PC-3 (cell line): ENCODE data around the gene EPHA7.

Experiments
- CTCF ChIP-seq: fragments of 300-600 bp; sonication (generic); conservative IDR thresholded peaks from 2 replicates; pipeline ENCODE4 v1.5.1; 2017; ENCODE audit warnings: antibody characterized with exemption, low read depth, mild to moderate bottlenecking, low read length
- EZH2 ChIP-seq: fragments of 300-600 bp; sonication (generic); IDR thresholded peaks from one replicate; pipeline ENCODE4 v1.6.1; 2017; ENCODE audit warnings: antibody characterized with exemption, mild to moderate bottlenecking, low read length; ENCODE audit not compliant: unreplicated experiment
- EZH2phosphoT487 ChIP-seq: fragments of 300-600 bp; sonication (generic); IDR thresholded peaks from 2 replicates; pipeline ENCODE4 v1.6.1; 2018; ENCODE audit warnings: mild to moderate bottlenecking, antibody characterized with exemption, low read length, borderline replicate concordance

- TF ChIP-seq CTCF = no peak
- no peak for TF ChIP-seq EZH2
- no peak for TF ChIP-seq EZH2phosphoT487
Observed at GRCh38 chr6:93252930-93253329, 166.4 kb downstream of the EPHA7 start.
